MM.1S (cell line): ENCODE results near the gene KLRC4.

Experiments used
- CTCF ChIP-seq: fragments of 300-600 bp; sonication (generic); IDR thresholded peaks from 2 replicates; pipeline ENCODE4 v1.5.1; 2016; ENCODE audit warnings: antibody characterized with exemption, low read length, mixed read lengths
- EZH2 ChIP-seq: fragments of 300-600 bp; sonication (generic); optimal IDR thresholded peaks from 2 replicates; pipeline ENCODE3; 2017; ENCODE audit warnings: low read depth, mild to moderate bottlenecking, antibody characterized with exemption, low read length, mixed read lengths
- EZH2phosphoT487 ChIP-seq: fragments of 300-600 bp; sonication (generic); IDR thresholded peaks from 2 replicates; pipeline ENCODE4 v1.6.1; 2018; ENCODE audit warnings: antibody characterized with exemption, low read length

- TF ChIP-seq CTCF (no peak), EZH2 (no peak), EZH2phosphoT487 (no peak)
Observed at GRCh38 chr12:10364815-10365622, 44.5 kb downstream of the KLRC4 start.
